ENCODE data around the gene MMP24. TPM values are rescaled to one million over a fixed set of nuclear protein-coding genes. Genes with fewer than 3 reads are reported as not detected.
"Not testable (repeated sequence)": the region's sequence is repeated elsewhere in the genome, so short reads cannot be mapped to it uniquely, and the experiment has no call there.

Gene MMP24
- total and polyA plus RNA-seq, 2 experiments from 2014 or later: 2.0 to 27.3 TPM

- DNase-seq (ENCODE audit: low spot score) (peak; percentile 57), ATAC-seq (peak; percentile 13)
- H3K4me2 ChIP-seq: peak overlapping the region; percentile 52; the same call in 1 of the 2 replicates
- Mint-ChIP-seq H3K27ac (peak overlapping the region; percentile 85), H3K4me3 (peak overlapping the region; percentile 27; the same call in 1 of the 3 replicates), H3K4me1 (peaks cover 52% of the 10 kb centered on the region)
- not testable (repeated sequence) for H3K9me3 Mint-ChIP-seq; H3K36me3 ChIP-seq (ENCODE audit: insufficient read depth); H3K27me3 ChIP-seq (ENCODE audit: insufficient read depth); H3K27me3 Mint-ChIP-seq (ENCODE audit: insufficient read depth, low read depth, poor library complexity); H3K79me2 ChIP-seq (replicated peaks; ENCODE audit: insufficient read depth); H2AFZ ChIP-seq; H4K20me1 ChIP-seq (replicated peaks; ENCODE audit: insufficient read depth); H3K36me3 Mint-ChIP-seq (ENCODE audit: low read depth); H3K9me2 ChIP-seq (ENCODE audit: insufficient read depth)
- peak overlapping the region; percentile 100 for H3K27ac ChIP-seq (ENCODE audit: low read depth)
- 0 out of 2 replicates have a peak overlapping the region, but pooled peaks have one; percentile 27 for H3K4me3 ChIP-seq
- H3K4me1 ChIP-seq (ENCODE audit: insufficient read depth): peaks cover 50% of the 10 kb centered on the region
- H3F3A ChIP-seq (replicated peaks; ENCODE audit: low read depth): peaks cover 23% of the 10 kb centered on the region
- TF ChIP-seq CREB1 (CRISPR knock-in tag; IDR thresholded peaks at IDR 0.05; ENCODE audit: low read depth): peak; percentile 46; the same call in 1 of the 2 replicates
Measured at GRCh38 chr20:35262321-35262720, 35.8 kb downstream of the MMP24 start.

GRCh38 chr20:35262731-35263531 is 36.4 kb downstream of the MMP24 start:
- H3F3A ChIP-seq (replicated peaks; ENCODE audit: low read depth): peaks cover 23% of the 10 kb centered on the region
- H2AFZ ChIP-seq; H4K20me1 ChIP-seq (replicated peaks; ENCODE audit: insufficient read depth); H3K36me3 ChIP-seq (ENCODE audit: insufficient read depth); H3K9me3 Mint-ChIP-seq; H3K79me2 ChIP-seq (replicated peaks; ENCODE audit: insufficient read depth); H3K27me3 ChIP-seq (ENCODE audit: insufficient read depth); H3K9me2 ChIP-seq (ENCODE audit: insufficient read depth); H3K36me3 Mint-ChIP-seq (ENCODE audit: low read depth): not testable (repeated sequence)
- H3K27ac Mint-ChIP-seq: peak overlapping the region; percentile 98
- peak overlapping the region; percentile 50 for H3K4me3 Mint-ChIP-seq
- peak overlapping the region; percentile 99 for H3K27ac ChIP-seq (ENCODE audit: low read depth)
- TF ChIP-seq CREB1 (CRISPR knock-in tag; IDR thresholded peaks at IDR 0.05; ENCODE audit: low read depth) (peak; percentile 56), ZNF462 (CRISPR knock-in tag; IDR thresholded peaks at IDR 0.05) (peak; percentile 76; the same call in 1 of the 2 replicates)
- DNase-seq (ENCODE audit: low spot score) (peak; percentile 96), ATAC-seq (peak; percentile 85)
- H3K4me1 Mint-ChIP-seq: peaks cover 51% of the 10 kb centered on the region
- H3K27me3 Mint-ChIP-seq (ENCODE audit: insufficient read depth, low read depth, poor library complexity): peaks cover 12% of the 10 kb centered on the region
- H3K4me1 ChIP-seq (ENCODE audit: insufficient read depth): peaks cover 50% of the 10 kb centered on the region
- peak overlapping the region; percentile 54 for H3K4me2 ChIP-seq
- peak overlapping the region; percentile 23; the same call in 1 of the 2 replicates for H3K4me3 ChIP-seq

Measured in GM23338 (cell line).